GM18526 (cell line): ENCODE measurements around the gene SCN9A.

Experiments used
- POLR2A ChIP-seq: IDR thresholded peaks from 3 replicates; pipeline ENCODE4 v1.6.1; 2011; ENCODE audit not compliant: insufficient read length; ENCODE audit errors: extremely low read depth

Gene SCN9A

DNA sequence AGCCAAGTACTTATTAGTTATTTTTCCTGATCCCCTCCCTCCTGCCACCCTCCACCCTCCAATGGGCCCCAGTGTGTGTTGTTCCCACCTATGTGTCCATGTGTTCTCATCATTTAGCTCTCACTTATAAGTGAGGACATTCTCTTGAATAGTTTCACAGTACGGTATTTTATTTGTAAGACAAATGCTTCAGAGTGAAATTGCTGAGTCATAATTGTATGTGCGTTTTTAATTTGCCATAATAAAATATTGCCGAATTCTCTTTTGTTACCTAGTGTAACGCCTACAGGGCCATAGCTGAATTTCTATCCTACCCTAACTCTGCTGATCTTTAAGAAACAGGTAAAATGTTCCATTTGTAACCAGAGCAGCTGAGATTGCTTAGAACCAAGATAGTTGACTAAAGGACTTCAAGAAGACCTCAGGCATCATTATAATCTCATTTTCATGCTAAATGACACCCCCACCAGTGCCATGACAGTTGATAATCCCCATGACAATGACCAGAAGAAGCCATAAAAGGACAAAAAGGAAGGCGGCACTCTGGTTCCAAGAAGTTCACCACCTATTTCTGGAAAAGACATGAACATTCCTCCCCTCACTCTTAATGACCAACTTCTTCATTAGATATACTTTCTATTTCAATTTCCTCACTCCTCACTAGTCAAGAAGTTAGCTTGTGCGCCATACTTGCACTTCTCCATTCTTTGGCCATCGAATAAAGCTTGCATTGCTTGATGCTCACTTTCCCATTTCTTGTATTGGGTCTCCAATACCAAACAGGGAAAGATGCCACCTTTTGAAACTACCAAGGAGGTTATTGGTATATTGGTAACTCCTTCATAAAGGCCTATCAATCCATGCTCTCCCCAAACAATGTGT is 18.4 kb downstream of the SCN9A start:
- TF ChIP-seq POLR2A = no peak

DNA sequence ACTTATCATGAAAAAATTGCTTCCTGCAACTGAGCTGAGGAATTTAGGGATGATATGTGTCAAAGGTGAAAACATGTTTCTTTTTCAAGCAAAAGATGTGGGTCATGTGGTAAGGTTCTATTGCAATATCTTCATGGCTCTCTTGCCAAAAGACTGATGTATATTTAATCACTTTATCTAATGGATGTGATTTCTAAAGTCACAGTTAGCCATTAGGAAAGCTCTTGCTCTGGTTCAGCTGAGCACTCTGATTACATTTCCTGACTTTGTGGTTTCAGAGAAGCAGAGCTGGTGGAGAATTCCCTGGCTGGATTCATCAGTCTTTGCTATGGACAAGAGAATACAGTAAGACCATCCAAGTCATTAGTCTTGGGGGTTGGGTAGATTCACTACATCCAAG is 24.4 kb downstream of the SCN9A start:
- TF ChIP-seq POLR2A = no peak

DNA sequence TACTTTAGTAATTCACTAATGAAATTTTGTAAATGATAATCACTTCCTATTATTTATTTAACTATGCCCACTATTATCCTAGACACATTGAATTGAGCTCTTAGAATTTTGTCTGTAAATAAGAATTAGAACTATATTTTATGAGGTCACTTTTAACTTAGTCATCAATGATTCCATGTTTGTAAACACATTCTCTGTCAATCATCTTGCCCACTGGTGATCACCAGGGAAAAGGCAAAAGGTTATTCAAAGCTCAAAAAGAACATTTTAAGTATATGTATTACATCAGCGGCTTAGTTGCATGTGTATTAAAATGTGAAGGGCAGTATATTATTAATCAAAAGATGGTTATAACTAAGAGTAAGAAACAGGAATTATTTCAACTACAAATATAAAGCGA is 25.2 kb downstream of the SCN9A start:
- no peak for TF ChIP-seq POLR2A

DNA sequence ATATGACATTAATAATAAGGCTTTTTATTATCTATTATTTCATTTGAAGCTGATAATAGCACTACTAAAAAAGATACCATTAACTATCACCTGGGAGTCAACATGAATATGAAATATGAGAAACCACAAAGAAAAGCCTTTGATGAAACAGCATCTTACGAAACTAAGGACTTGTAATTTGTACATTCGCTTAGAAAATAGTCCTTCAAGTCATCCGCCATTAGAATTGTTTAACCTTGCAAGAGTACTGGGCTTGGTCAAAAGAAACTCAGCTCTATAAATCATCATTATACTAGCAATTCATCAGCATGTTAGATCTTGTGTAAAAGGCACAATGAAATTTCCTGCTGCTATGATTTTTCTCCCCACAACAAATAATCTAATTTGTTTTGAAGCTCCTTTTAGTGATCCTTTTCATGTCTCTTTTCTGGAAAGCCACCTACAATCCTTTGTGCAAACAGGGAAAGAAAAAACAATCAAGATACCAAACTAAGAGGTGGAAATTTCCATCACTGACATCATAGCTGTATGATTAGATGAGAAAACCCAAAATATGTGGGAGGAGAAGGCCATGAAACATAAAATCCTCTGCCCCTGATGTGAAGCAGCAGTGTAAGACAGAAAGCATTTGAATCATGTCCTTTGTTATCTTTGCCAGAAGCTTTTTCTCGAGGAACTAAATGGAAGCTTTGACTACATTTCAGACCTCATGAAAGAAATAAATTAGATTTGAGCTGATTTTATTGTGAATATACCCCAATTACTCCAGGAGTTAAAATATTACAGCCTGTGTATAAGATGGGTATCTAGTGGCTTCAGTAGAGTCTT is 31.2 kb downstream of the SCN9A start:
- no peak for TF ChIP-seq POLR2A

DNA sequence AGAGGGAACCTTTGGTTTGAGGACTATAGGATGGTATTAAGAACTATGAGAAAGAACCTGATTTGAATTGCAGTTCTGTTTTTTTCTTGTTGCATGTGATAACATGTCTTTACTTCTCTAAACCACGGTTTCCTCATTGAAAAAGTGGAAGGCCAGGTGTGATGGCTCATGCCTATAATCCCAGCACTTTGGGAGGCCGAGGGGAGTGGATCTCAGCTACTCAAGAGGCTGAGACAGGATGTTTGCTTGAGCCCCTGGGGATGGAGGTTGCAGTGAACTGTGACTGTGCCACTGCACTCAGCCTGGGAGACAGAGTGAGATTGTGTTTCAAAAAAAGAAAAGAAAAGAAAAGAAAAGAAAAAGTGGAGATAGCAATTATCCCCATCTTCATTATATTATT is 32.3 kb downstream of the SCN9A start:
- no peak for TF ChIP-seq POLR2A

DNA sequence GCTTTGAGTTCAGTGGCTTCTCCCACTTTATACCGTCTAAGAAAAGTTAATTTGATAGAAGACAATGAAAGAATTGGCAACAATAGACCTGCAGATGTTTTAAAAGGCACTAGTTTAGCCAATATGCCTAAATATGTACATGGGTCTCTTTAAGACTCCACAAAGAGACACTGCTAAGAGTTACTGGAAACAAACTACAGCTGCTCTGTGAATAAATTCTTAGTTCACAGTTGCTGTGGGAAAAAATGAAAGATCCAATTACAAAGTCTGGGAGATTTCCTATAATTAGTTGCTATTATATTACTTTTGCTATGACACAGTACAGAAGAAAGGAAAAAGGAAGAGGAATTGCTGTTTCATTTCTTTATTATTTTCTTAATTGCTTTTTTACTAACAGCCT is 34.3 kb downstream of the SCN9A start:
- no peak for TF ChIP-seq POLR2A

DNA sequence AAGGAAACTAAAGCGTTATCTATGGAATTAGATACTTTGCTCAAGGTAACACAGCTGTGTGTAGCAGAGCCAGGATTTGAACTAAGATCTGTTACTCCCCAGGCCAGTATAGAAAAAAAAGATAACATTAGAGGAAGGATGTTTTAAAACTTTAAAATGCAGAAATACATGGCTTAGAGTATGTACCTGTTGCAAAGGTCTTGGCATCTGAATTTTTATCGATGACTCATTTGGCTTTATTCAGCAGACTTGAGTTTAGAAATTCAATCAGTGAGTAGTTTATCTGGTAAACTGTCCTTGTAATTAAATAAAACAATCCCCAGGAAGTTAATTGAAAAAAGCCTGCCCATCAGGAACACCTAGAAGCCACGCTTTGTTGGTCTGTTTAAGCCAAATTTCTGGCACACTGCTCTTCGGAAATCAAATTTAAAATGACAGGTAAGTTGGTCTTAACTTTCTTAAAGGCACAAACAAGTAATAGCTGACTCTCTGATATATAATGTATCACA is 36.9 kb downstream of the SCN9A start:
- TF ChIP-seq POLR2A = no peak

DNA sequence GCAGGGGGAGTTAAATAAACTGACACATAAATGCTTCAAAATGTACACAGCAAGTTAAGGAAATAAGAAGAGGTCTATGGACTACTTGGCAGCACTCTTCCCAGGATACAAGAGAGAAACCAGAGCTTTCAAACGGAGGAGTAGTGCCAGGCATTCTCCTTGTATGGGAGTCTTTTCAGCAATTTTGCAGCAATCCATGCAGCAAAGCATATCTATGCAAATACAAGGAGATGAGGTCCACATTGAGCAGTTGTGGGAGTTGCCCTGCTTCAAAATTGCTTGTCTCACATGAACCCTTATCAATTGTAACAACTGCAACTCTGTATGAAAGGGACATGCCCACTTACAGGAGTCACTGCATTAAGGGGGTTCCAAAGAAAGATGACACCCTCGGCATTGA is 37.8 kb downstream of the SCN9A start:
- TF ChIP-seq POLR2A = no peak

DNA sequence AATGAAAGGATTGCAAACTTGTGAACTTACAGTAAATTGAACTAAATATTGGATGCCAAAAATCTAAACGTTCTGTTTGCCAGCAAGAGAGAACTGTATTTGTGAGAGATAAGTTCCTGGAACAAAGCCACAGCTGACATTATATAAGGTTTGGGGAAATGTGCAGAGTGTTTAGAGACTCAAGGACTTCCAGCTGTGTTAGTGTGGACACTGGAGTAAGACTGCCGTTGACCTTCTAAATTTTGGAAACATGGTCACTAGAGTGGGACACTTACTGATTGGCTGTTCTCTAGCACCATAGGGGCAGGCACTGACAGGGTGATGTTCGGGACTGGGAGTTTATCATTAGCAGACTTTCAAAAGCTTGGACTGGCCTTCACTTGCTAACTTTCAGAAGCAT is 40.5 kb downstream of the SCN9A start:
- TF ChIP-seq POLR2A = no peak

DNA sequence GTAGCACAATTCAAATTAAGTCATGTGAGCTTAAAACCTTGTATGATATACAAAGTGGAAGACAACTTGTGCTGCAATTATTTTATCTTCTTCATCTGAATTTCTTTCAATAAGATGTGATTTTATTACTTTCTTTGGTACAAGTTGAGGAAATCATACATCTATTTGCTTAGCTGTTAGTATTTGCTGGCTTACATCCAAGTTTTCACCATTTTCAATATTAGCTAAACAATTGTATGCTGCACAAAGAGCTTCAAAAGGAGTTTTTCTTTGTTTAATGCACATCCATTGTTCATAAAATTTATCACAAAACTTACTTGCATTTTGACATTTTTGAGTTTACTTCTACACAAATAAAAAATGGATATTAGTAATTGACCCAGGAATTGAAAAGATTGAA is 40.9 kb downstream of the SCN9A start:
- TF ChIP-seq POLR2A = no peak

DNA sequence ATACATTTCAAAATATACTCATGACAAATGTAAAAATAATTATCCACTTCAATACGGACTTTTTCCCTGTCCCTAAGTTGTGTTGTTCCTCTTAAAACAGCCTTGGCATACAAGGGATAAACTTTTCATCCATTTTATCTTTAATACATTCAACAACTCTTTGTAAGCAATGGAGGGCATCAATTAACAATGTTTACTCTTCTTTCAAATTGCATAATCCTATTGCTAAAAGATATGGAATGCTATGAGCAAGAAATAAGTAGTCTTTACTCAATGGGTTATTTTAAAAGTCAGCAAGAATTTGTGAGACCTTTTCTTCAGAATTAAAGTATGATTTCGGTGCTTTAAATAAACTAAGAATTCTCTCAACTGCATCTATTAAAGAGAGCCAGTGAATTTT is 41.9 kb downstream of the SCN9A start:
- no peak for TF ChIP-seq POLR2A

DNA sequence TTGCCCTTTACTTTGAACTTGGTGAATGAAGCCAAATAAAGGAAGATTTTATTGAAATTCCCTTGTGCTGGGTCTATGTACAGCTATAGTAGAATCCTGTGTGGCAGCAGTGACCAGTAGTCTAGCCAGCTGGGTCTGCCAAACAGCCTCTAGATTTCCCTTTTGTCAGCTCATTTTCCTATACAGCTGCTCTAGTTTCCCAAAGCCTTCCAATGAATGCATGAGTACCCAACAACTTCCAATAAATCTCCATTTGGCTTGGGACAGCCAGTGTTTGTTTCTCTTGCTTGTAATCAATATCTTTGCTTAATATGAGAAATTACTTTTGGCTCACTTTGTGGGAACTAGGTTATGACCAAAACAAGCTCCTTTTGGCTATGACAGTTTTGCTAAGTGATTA is 43.6 kb downstream of the SCN9A start:
- no peak for TF ChIP-seq POLR2A

DNA sequence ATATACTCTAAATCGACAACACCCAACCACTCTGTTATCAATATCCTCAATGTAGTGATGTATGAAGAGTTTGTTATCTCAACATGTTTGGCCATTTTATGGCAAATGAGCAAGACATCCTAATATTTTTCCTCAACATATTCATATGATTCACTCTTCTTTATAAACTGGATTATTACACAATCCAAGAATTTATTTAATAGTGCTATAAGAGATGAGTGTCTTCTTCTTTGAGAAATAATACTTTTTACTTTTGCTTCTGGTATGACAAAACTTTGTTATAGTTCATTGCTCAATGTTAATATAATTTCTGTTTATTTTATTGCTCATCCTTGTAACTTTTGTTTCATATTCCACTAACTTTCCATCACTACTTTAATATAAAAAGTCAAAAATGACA is 44.3 kb downstream of the SCN9A start:
- TF ChIP-seq POLR2A = no peak

DNA sequence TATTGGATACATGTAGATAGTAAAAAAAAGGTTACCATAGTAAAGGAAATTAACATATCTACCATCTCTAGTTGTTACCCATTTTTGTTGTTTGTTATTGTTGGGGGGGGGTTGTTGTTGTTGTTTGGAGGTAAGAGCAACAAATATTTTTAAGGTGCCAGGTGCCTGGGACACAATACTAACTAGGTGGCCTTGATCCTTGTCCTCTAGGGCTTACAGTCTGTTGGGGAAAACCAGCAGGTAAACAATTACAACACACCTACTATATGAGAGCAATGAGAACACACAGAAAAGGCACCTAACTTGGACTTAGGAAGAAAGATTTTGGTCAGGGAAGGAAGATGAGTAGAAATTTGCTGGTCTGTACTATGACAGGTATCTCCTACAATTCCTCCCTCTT is 46.3 kb downstream of the SCN9A start:
- no peak for TF ChIP-seq POLR2A

DNA sequence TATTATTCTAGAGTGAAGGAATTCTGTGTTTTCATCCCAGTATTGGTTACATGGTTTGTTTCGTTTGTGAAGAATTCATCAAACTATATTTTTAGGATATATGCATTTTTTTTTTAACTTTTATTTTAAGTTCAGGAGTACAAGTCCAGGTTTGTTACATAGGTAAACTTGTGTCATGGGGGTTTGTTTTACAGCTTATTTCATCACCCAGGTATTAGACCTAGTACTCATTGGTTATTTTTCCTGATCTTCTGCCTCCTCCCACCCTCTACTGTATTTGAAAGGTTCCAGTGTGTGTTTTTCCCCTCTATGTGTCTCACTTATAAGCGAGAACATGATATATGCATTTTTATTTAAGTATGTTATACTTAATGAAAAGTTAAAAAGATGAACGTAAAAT is 47.6 kb downstream of the SCN9A start:
- TF ChIP-seq POLR2A = no peak

DNA sequence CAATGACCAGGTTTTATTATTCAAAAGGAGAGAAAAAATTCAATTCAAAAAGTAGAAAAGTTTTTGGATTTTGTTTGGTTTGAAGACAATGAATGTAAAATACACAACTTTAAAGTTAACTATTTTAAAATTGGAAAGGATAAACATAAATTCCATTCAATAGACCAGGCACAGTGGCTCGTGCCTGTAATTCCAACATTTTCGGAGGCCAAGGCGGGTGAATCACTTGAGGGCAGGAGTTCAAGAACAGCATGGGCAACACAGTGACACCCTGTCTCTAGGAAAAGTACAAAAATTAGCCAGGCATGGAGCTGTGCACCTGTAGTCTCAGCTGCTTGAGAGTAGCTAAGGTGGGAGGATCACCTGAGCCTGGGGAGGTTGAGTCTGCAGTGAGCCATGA is 54.7 kb downstream of the SCN9A start:
- TF ChIP-seq POLR2A = no peak
